Putamen (tissue), 1 donor: ENCODE results near the gene SYCE1.

ENCODE experiments used
- DNase-seq: peaks from one replicate; pipeline ENCODE4 v3.0.0-alpha.2; 2016; ENCODE audit warnings: low spot score

SYCE1 gene

GRCh38 chr10:133511907-133512528, 53.4 kb downstream of the SYCE1 start:
- DNase-seq = no peak

DNA sequence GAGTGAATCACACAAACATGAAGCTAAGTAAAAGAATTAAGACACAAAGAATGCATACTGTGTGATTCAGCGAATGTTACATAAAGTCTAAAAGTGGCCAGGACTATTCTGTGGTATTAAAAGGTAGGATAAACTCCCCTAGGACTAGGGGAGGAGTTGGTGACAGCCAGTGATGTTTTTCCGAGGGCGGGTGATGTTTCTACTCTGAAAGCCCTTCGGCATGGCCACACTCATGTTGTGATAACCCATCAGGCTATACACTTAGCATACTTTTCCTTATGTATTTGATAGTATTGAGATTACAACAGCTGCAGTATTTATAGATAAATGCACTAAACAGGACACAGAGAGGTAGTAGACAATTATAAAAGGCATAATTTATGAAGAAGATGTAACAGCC, 54.0 kb downstream of the SYCE1 start:
- DNase-seq = no peak

DNA sequence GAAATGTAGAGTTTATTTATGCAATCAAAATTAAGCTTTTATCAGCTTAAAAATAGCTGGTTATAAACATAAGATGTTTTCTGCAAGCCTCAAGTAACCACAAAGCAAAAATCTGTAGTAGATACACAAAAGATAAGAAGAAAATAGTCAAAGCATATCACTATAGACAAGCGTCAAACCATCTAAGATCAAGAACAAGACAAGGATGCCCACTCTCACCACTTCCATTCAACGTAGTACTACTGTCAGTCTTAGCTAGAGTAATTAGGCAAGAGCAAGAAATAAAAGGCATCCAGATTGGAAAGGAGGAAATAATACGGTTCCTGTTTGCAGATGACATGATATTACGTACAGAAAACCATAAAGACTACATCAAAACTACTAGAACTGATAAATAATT, 55.7 kb downstream of the SYCE1 start:
- no peak for DNase-seq
